Measurements from ENCODE around the gene PCSK7. TPM values are rescaled to one million over a fixed set of nuclear protein-coding genes. Genes with fewer than 3 reads are reported as not detected.
"Not testable (repeated sequence)": the region's sequence is repeated elsewhere in the genome, so short reads cannot be mapped to it uniquely, and the experiment has no call there.

The PCSK7 gene
- total RNA-seq, 1 experiment from 2014 or later = 32.0 TPM

- peak; percentile 46 for DNase-seq (ENCODE audit: low read depth)
Observed at GRCh38 chr11:117217141-117218084, 14.5 kb downstream of the PCSK7 start.

- no peak for DNase-seq (ENCODE audit: low read depth)
Observed at GRCh38 chr11:117214404-117215110, 17.3 kb downstream of the PCSK7 start.

GRCh38 chr11:117212697-117213355, 19.0 kb downstream of the PCSK7 start:
- DNase-seq (ENCODE audit: low read depth) = no peak

- DNase-seq (ENCODE audit: low read depth) = no peak
Observed at GRCh38 chr11:117210620-117211019, 21.3 kb downstream of the PCSK7 start.

- DNase-seq (ENCODE audit: low read depth) = not testable (repeated sequence)
Observed at GRCh38 chr11:117209351-117210125, 22.3 kb downstream of the PCSK7 start.

GRCh38 chr11:117208710-117209109, 23.2 kb downstream of the PCSK7 start:
- not testable (repeated sequence) for DNase-seq (ENCODE audit: low read depth)

- not testable (repeated sequence) for DNase-seq (ENCODE audit: low read depth)
Observed at GRCh38 chr11:117207481-117207880, 24.4 kb downstream of the PCSK7 start.

GRCh38 chr11:117206859-117207258, 25.0 kb downstream of the PCSK7 start:
- peak; percentile 57 for DNase-seq (ENCODE audit: low read depth)

GRCh38 chr11:117206111-117206510, 25.8 kb downstream of the PCSK7 start:
- not testable (repeated sequence) for DNase-seq (ENCODE audit: low read depth)

GRCh38 chr11:117205211-117205818, 26.6 kb downstream of the PCSK7 start:
- DNase-seq (ENCODE audit: low read depth) = no peak

GRCh38 chr11:117204283-117205080, 27.4 kb downstream of the PCSK7 start:
- no peak for DNase-seq (ENCODE audit: low read depth)

- DNase-seq (ENCODE audit: low read depth) = no peak
Observed at GRCh38 chr11:117203069-117203407, 28.8 kb downstream of the PCSK7 start.

- DNase-seq (ENCODE audit: low read depth) = no peak
Observed at GRCh38 chr11:117202386-117203068, 29.3 kb downstream of the PCSK7 start.

GRCh38 chr11:117201658-117202305, 30.1 kb downstream of the PCSK7 start:
- no peak for DNase-seq (ENCODE audit: low read depth)

- DNase-seq (ENCODE audit: low read depth) = no peak
Observed at GRCh38 chr11:117200813-117201657, 30.8 kb downstream of the PCSK7 start.

- DNase-seq (ENCODE audit: low read depth) = no peak
Observed at GRCh38 chr11:117199916-117200812, 31.7 kb downstream of the PCSK7 start.
